SU-DHL-6 (cell line): ENCODE measurements around the gene HIBCH.

ENCODE experiments used
- H2AFZ ChIP-seq: fragments of 200-600 bp; sonication (generic); 2 replicates; pipeline ENCODE4 v1.6.1; 2014; ENCODE audit warnings: low read depth, mild to moderate bottlenecking, moderate library complexity, mixed read lengths, antibody characterized with exemption, low read length; ENCODE audit not compliant: severe bottlenecking
- H3F3A ChIP-seq: fragments of 200-600 bp; shearing (Covaris generic); 2 replicates; pipeline ENCODE4 v1.6.0; 2016; ENCODE audit warnings: antibody characterized with exemption, mild to moderate bottlenecking; ENCODE audit not compliant: insufficient read depth
- H3K27ac ChIP-seq: fragments of 200-600 bp; sonication (generic); 2 replicates; pipeline ENCODE4 v1.5.1; 2016; ENCODE audit warnings: low read depth, mild to moderate bottlenecking, low read length, moderate library complexity, mixed read lengths
- H3K27me3 ChIP-seq: fragments of 200-600 bp; sonication (generic), shearing (Covaris generic); 2 replicates; pipeline ENCODE4 v1.6.0; 2014; ENCODE audit warnings: mild to moderate bottlenecking, low read length
- H3K36me3 ChIP-seq: fragments of 200-600 bp; sonication (generic); 2 replicates; pipeline ENCODE4 v1.6.1; 2014; ENCODE audit warnings: mild to moderate bottlenecking, low read length, mixed read lengths
- H3K4me2 ChIP-seq: fragments of 300-600, 200-600 bp; shearing (Covaris generic), sonication (generic); 2 replicates; pipeline ENCODE4 v1.6.0; 2014; ENCODE audit warnings: low read length, low read depth, mild to moderate bottlenecking; ENCODE audit not compliant: poor library complexity, severe bottlenecking
- H3K4me3 ChIP-seq: fragments of 200-600 bp; sonication (generic); 2 replicates; pipeline ENCODE4 v1.5.1; 2014; ENCODE audit warnings: antibody characterized with exemption, low read length, mild to moderate bottlenecking, mixed read lengths; ENCODE audit not compliant: insufficient read depth, poor library complexity, severe bottlenecking
- H3K79me2 ChIP-seq: fragments of 200-600 bp; sonication (generic); 2 replicates; pipeline ENCODE4 v1.6.1; 2014; ENCODE audit warnings: mild to moderate bottlenecking, low read length, moderate library complexity; ENCODE audit not compliant: insufficient read depth
- H3K9ac ChIP-seq: fragments of 200-600 bp; sonication (generic); 2 replicates; pipeline ENCODE4 v1.7.0; 2014; ENCODE audit warnings: mild to moderate bottlenecking, low read length
- H3K9me2 ChIP-seq: fragments of 200-600 bp; sonication (generic); replicated peaks from 2 replicates; pipeline ENCODE4 v1.6.1; 2014; ENCODE audit warnings: low read length; ENCODE audit not compliant: insufficient read depth
- H3K9me3 ChIP-seq: fragments of 200-600 bp; sonication (generic); 2 replicates; pipeline ENCODE4 v1.6.1; 2014; ENCODE audit warnings: low read length, mixed read lengths; ENCODE audit not compliant: insufficient read depth
- H4K20me1 ChIP-seq: fragments of 200-600 bp; sonication (generic); 2 replicates; pipeline ENCODE4 v1.6.1; 2014; ENCODE audit warnings: low read depth, mild to moderate bottlenecking, antibody characterized with exemption, low read length, moderate library complexity, mixed read lengths
- EZH2phosphoT487 ChIP-seq: fragments of 200-600 bp; sonication (generic), shearing (Covaris generic); conservative IDR thresholded peaks from 2 replicates; pipeline ENCODE4 v1.6.1; 2018; ENCODE audit warnings: mild to moderate bottlenecking, antibody characterized with exemption, low read length, moderate library complexity, mixed read lengths
- TF ChIP-seq, protein P1 (sequence below): fragments of 200-600 bp; sonication (generic); IDR thresholded peaks from one replicate; pipeline ENCODE4 v1.5.1; 2017; ENCODE audit warnings: antibody characterized with exemption, mild to moderate bottlenecking, low read length, moderate library complexity; ENCODE audit not compliant: insufficient read depth, poor library complexity, severe bottlenecking

The HIBCH gene

DNA sequence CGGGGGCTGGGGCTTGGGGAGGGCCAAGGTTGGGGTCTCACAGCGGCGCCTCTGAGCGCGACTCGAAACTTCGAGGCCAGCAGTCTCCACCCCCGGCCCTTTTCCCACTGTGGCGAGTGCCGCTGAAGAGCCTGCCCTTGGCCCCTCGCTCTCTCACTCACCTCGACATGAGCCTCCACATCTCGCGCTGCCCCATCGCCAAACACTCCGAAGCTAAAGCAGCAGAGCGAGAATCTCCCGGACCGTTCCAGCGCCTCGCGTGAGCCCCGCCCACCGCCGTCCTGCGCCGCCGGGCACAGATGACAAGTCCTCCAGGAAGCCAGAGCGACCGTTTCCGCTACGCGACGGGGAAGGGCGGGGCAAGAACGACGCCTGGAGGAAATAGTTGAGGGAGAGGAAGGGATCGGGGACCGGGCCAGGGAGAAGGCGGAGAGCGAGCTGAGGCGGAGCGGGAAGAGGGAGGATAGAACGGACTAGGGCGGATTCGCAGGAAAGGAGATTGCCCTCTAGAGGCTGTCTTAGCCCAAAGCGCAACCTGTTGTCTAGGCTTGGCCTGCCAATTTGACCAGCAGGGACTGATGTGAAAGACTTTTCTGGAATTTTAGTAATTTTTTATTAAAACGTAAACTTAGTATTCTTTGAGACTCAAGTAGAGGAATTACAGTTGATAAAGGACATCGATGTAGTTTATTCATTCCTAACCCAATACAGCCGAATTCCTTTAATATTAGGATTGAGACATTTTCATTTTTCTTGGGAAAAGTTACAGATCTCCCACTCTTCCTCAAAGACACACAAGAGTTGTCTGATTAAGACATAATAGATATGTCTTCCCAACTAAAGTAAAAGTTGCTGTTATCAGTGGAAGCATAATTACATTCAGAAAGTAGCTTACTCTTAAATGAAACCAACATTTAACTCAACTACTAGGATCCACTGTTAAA is at the start of gene HIBCH:
TSS of gene HIBCH (minus strand) at position 272 of the 944 bp plus-strand sequence. CDS start at position 196, 76 bp downstream.
- H3K4me3 ChIP-seq = peak within 1 kb of the TSS; percentile 65
- peak within 1 kb of the TSS; percentile 87 for H3K4me2 ChIP-seq
- TF ChIP-seq, protein P1, sequence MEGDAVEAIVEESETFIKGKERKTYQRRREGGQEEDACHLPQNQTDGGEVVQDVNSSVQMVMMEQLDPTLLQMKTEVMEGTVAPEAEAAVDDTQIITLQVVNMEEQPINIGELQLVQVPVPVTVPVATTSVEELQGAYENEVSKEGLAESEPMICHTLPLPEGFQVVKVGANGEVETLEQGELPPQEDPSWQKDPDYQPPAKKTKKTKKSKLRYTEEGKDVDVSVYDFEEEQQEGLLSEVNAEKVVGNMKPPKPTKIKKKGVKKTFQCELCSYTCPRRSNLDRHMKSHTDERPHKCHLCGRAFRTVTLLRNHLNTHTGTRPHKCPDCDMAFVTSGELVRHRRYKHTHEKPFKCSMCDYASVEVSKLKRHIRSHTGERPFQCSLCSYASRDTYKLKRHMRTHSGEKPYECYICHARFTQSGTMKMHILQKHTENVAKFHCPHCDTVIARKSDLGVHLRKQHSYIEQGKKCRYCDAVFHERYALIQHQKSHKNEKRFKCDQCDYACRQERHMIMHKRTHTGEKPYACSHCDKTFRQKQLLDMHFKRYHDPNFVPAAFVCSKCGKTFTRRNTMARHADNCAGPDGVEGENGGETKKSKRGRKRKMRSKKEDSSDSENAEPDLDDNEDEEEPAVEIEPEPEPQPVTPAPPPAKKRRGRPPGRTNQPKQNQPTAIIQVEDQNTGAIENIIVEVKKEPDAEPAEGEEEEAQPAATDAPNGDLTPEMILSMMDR = peak; percentile 20
- TF ChIP-seq EZH2phosphoT487 = no peak
- peak within 1 kb of the TSS; percentile 69 for H3K9ac ChIP-seq
- H3K9me2 ChIP-seq = no peaks in the 10 kb centered on the region
- no peaks in the 10 kb centered on the region for H3K27me3 ChIP-seq
- no peaks in the 10 kb centered on the region for H4K20me1 ChIP-seq
- peak within 1 kb of the TSS; percentile 77 for H3K27ac ChIP-seq
- no peaks in the 10 kb centered on the region for H3K36me3 ChIP-seq
- peaks cover 12% of the 10 kb centered on the region; the same call in 1 of the 2 replicates for H3F3A ChIP-seq
- H3K9me3 ChIP-seq = no peaks in the 10 kb centered on the region
- H3K79me2 ChIP-seq = peaks cover 36% of the 10 kb centered on the region
- H2AFZ ChIP-seq = peak within 1 kb of the TSS; percentile 75

DNA sequence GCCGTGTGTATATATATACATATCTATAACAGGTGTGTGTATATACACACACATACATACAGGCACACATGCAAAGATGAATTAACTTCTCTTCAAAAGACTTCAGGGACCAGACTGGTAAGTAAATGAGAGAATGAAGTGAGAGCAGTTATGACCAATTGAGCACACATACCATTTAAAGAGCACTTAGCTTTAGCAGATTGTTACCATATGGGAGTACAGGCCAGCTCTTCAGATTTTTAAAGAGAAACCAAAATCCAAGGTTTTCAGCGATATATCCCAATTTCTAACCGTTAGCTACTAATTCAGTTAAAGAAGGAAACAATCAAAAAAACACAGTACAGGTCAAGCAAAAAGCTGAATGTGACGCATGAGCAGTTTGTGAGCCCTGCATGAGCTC is 47.5 kb upstream of the HIBCH start:
- Histone ChIP-seq H3K9me2 (no peaks in the 10 kb centered on the region), H2AFZ (no peak overlapping the region), H3F3A (no peaks in the 10 kb centered on the region), H3K4me2 (no peak overlapping the region), H3K36me3 (no peaks in the 10 kb centered on the region), H3K9me3 (no peaks in the 10 kb centered on the region), H3K79me2 (no peaks in the 10 kb centered on the region), H3K4me3 (no peak overlapping the region), H3K27me3 (no peaks in the 10 kb centered on the region), H3K9ac (no peak overlapping the region), H3K27ac (no peak overlapping the region), H4K20me1 (no peaks in the 10 kb centered on the region)
- no peak for TF ChIP-seq EZH2phosphoT487
- TF ChIP-seq, protein P1 = no peak

GRCh38 chr2:190366248-190366753 is 46.7 kb upstream of the HIBCH start:
- Histone ChIP-seq H3K9ac (no peak overlapping the region), H3K9me2 (no peaks in the 10 kb centered on the region), H3K79me2 (no peaks in the 10 kb centered on the region), H3K36me3 (no peaks in the 10 kb centered on the region), H4K20me1 (no peaks in the 10 kb centered on the region), H2AFZ (no peak overlapping the region), H3K27ac (no peak overlapping the region), H3K9me3 (no peaks in the 10 kb centered on the region), H3K4me2 (no peak overlapping the region), H3F3A (no peaks in the 10 kb centered on the region), H3K4me3 (no peak overlapping the region), H3K27me3 (no peaks in the 10 kb centered on the region)
- TF ChIP-seq, protein P1 = no peak
- no peak for TF ChIP-seq EZH2phosphoT487
